Endodermal cell (in vitro differentiated cells): ENCODE measurements around the gene CHID1. TPM values are rescaled to one million over a fixed set of nuclear protein-coding genes. Genes with fewer than 3 reads are reported as not detected.

ENCODE experiments used
- DNase-seq: peaks from one replicate; pipeline ENCODE4 v3.0.0-alpha.2; 2017
- H3K27ac ChIP-seq: 2 replicates; pipeline ENCODE4 v1.5.1; 2013; ENCODE audit warnings: mild to moderate bottlenecking, low read depth, low read length, moderate library complexity
- H3K27me3 ChIP-seq: 2 replicates; pipeline ENCODE4 v1.6.1; 2013; ENCODE audit warnings: mild to moderate bottlenecking, low read length, moderate library complexity; ENCODE audit not compliant: insufficient read depth, control insufficient read depth, poor library complexity, severe bottlenecking
- H3K36me3 ChIP-seq: 2 replicates; pipeline ENCODE4 v1.7.0; 2013; ENCODE audit warnings: mild to moderate bottlenecking, low read length, moderate library complexity; ENCODE audit not compliant: control insufficient read depth, insufficient read depth
- H3K4me1 ChIP-seq: one replicate; pipeline ENCODE4 v1.7.0; 2013; ENCODE audit warnings: low read length; ENCODE audit not compliant: control insufficient read depth, insufficient read depth
- H3K4me3 ChIP-seq: 2 replicates; pipeline ENCODE4 v1.5.1; 2013; ENCODE audit warnings: mild to moderate bottlenecking, low read length, moderate library complexity
- H3K9ac ChIP-seq: 2 replicates; pipeline ENCODE4 v1.6.1; 2013; ENCODE audit warnings: mild to moderate bottlenecking, low read length, moderate library complexity; ENCODE audit not compliant: poor library complexity, severe bottlenecking; ENCODE audit errors: extremely low read depth
- H3K9me3 ChIP-seq: 2 replicates; pipeline ENCODE4 v1.6.1; 2013; ENCODE audit warnings: mild to moderate bottlenecking, low read length, moderate library complexity; ENCODE audit not compliant: control insufficient read depth
- H3K27ac Mint-ChIP-seq: 2 replicates; pipeline ENCODE4 v1.8.0; 2020; ENCODE audit warnings: mixed read lengths
- H3K27me3 Mint-ChIP-seq: 2 replicates; pipeline ENCODE4 v1.8.0; 2021; ENCODE audit warnings: mild to moderate bottlenecking, mixed read lengths; ENCODE audit not compliant: insufficient read depth
- H3K36me3 Mint-ChIP-seq: 2 replicates; pipeline ENCODE4 v1.8.0; 2020; ENCODE audit warnings: low read depth, mixed read lengths
- H3K4me1 Mint-ChIP-seq: 2 replicates; pipeline ENCODE4 v1.8.0; 2020; ENCODE audit warnings: mixed read lengths
- H3K4me3 Mint-ChIP-seq: 2 replicates; pipeline ENCODE4 v1.8.0; 2020; ENCODE audit warnings: mild to moderate bottlenecking, moderate library complexity, mixed read lengths
- H3K9me3 Mint-ChIP-seq: 2 replicates; pipeline ENCODE4 v1.8.0; 2020; ENCODE audit warnings: mild to moderate bottlenecking, mixed read lengths
- CTCF ChIP-seq: fragments of 200-600 bp; sonication (generic); conservative IDR thresholded peaks from 2 replicates; pipeline ENCODE4 v1.5.0; 2021; ENCODE audit warnings: antibody characterized with exemption, mild to moderate bottlenecking
- WGBS, 2 experiments: methylation state at CpG; one replicate each; pipeline versions ENCODE4 v1.1.5 to v1.1.7; 2013; ENCODE audit warnings: missing lambda C conversion rate in 2 of 2, mixed read lengths in 1 of 2; ENCODE audit not compliant: insufficient coverage in 1 of 2, insufficient read length in 1 of 2; 5-methylcytosine and 5-hydroxymethylcytosine counted together
- total RNA-seq, 2 donors: library from RNA; stranded (reverse); fragmentation: NEBNext Ultra II Directional in 1 of 2; extraction: Animal tissue kit (Norgen Biotek cat#: 25700) in 1 of 2; gene quantifications; 2 replicates in 1 of 2; 3 replicates in 1 of 2; pipeline ENCODE4 v1.2.1, GENCODE V29; 2021

The CHID1 gene
- total RNA-seq, 2 donors from 2014 or later = 82.0 to 83.5 TPM

GRCh38 chr11:824942-825341 lies 85.7 kb downstream of the CHID1 start:
- H3K4me3 ChIP-seq = no peak overlapping the region
- no peak for DNase-seq
- Mint-ChIP-seq H3K27ac (no peak overlapping the region), H3K4me1 (peaks cover 15% of the 10 kb centered on the region), H3K9me3 (no peaks in the 10 kb centered on the region), H3K4me3 (no peak overlapping the region), H3K27me3 (peaks cover 26% of the 10 kb centered on the region), H3K36me3 (peaks cover 13% of the 10 kb centered on the region)
- no peaks in the 10 kb centered on the region for H3K9me3 ChIP-seq
- H3K27ac ChIP-seq = no peak overlapping the region
- TF ChIP-seq CTCF = no peak
- H3K36me3 ChIP-seq = no peaks in the 10 kb centered on the region
- no peak overlapping the region for H3K9ac ChIP-seq
- peaks cover 45% of the 10 kb centered on the region for H3K27me3 ChIP-seq
- WGBS, 2 experiments = 94% methylated on average over 2 to 11 of the region's 11 CpGs
- H3K4me1 ChIP-seq = peaks cover 7% of the 10 kb centered on the region

DNA sequence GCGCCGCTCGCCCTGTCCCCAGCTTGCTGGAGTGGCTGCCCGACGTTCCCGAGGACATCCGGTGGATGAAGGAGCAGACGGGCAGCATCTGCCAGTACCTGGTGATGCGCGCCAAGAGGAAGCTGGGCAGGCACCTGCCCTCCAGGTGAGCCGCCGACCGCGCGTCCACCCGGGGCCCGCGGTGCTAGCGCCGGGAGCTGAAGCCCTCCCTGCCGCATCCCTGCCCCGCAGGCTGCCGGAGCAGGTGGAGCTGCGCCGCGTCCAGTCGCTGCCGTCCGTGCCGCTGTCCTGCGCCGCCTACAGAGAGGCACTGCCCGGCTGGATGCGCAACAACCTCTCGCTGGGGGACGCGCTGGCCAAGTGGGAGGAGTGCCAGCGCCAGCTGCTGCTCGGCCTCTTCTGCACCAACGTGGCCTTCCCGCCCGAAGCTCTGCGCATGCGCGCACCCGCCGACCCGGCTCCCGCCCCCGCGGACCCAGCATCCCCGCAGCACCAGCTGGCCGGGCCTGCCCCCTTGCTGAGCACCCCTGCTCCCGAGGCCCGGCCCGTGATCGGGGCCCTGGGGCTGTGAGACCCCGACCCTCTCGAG lies 86.2 kb downstream of the CHID1 start:
- Mint-ChIP-seq H3K27me3 (peaks cover 22% of the 10 kb centered on the region), H3K27ac (no peak overlapping the region), H3K4me3 (no peak overlapping the region), H3K36me3 (peaks cover 13% of the 10 kb centered on the region), H3K4me1 (peaks cover 15% of the 10 kb centered on the region), H3K9me3 (no peaks in the 10 kb centered on the region)
- H3K27me3 ChIP-seq = peaks cover 39% of the 10 kb centered on the region
- TF ChIP-seq CTCF = no peak
- peaks cover 4% of the 10 kb centered on the region for H3K4me1 ChIP-seq
- H3K9ac ChIP-seq = no peak overlapping the region
- no peak overlapping the region for H3K27ac ChIP-seq
- no peak overlapping the region for H3K4me3 ChIP-seq
- WGBS, 2 experiments = 95 to 96% methylated on average over 38 to 59 of the region's 59 CpGs
- no peaks in the 10 kb centered on the region for H3K9me3 ChIP-seq
- H3K36me3 ChIP-seq = no peaks in the 10 kb centered on the region
- no peak for DNase-seq

- H3K4me1 ChIP-seq = no peaks in the 10 kb centered on the region
- peaks cover 32% of the 10 kb centered on the region for H3K27me3 ChIP-seq
- H3K4me3 ChIP-seq = no peak overlapping the region
- peaks cover 14% of the 10 kb centered on the region for H3K27me3 Mint-ChIP-seq
- peaks cover 13% of the 10 kb centered on the region for H3K36me3 Mint-ChIP-seq
- no peak overlapping the region for H3K27ac ChIP-seq
- H3K9me3 ChIP-seq = no peaks in the 10 kb centered on the region
- H3K4me1 Mint-ChIP-seq = peaks cover 9% of the 10 kb centered on the region
- no peaks in the 10 kb centered on the region for H3K9me3 Mint-ChIP-seq
- H3K4me3 Mint-ChIP-seq = no peak overlapping the region
- no peak overlapping the region for H3K9ac ChIP-seq
- no peak overlapping the region for H3K27ac Mint-ChIP-seq
- no peak for TF ChIP-seq CTCF
- no peaks in the 10 kb centered on the region for H3K36me3 ChIP-seq
- WGBS, 2 experiments = 94 to 96% methylated on average over 24 to 53 of the region's 53 CpGs
- no peak for DNase-seq
Observed at GRCh38 chr11:823441-824291, 86.9 kb downstream of the CHID1 start.
